ENCODE results near the gene UPK3A.
"Not testable (repeated sequence)": the region's sequence is repeated elsewhere in the genome, so short reads cannot be mapped to it uniquely, and the experiment has no call there.

Gene UPK3A

DNA sequence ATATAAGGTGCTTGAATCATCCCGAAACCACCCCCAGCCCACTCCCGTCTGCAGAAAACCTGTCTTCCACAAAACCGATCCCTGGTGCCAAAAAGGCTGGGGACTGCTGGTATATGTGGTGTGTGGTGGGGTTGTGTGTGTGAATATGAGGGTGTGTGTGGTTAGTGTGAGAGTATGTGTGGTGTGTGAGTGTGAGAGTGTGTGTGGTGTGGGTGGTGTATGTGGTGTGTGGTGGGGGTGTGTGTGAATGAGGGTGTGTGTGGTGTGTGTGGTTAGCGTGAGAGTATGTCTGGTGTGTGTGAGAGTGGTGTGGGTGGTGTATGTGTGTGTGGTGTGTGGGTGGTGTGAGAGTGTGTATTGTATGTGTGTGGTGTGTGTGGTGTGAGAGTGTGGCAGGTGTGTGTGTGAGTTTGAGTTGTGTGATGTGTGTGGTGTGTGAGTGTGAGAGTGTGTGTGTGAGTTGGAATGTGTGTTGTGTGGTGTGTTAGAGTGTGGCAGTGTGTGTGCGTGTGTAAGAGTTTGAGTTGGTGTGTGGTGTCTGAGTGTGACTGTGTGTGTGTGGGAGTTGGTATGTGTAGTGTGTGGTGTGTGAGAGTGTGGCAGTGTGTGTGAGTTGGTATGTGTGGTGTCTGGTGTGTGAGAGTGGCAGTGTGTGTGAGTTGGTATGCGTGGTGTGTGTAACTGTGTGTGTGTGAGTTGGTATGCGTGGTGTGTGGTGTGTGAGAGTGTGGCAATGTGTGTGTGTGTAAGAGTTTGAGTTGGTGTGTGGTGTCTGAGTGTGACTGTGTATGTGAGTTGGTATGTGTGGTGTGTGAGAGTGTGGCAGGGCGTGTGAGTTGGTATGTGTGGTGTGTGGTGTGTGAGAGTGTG is 6.5 kb downstream of the UPK3A start:
- H3K27ac ChIP-seq, result peak overlapping the region; percentile 40; the same call in 1 of the 2 replicates
- TF ChIP-seq, protein P1, sequence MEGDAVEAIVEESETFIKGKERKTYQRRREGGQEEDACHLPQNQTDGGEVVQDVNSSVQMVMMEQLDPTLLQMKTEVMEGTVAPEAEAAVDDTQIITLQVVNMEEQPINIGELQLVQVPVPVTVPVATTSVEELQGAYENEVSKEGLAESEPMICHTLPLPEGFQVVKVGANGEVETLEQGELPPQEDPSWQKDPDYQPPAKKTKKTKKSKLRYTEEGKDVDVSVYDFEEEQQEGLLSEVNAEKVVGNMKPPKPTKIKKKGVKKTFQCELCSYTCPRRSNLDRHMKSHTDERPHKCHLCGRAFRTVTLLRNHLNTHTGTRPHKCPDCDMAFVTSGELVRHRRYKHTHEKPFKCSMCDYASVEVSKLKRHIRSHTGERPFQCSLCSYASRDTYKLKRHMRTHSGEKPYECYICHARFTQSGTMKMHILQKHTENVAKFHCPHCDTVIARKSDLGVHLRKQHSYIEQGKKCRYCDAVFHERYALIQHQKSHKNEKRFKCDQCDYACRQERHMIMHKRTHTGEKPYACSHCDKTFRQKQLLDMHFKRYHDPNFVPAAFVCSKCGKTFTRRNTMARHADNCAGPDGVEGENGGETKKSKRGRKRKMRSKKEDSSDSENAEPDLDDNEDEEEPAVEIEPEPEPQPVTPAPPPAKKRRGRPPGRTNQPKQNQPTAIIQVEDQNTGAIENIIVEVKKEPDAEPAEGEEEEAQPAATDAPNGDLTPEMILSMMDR (conservative IDR thresholded peaks at IDR 0.05), result no peak
- no peak for TF ChIP-seq ZFX (IDR thresholded peaks at IDR 0.05)

DNA sequence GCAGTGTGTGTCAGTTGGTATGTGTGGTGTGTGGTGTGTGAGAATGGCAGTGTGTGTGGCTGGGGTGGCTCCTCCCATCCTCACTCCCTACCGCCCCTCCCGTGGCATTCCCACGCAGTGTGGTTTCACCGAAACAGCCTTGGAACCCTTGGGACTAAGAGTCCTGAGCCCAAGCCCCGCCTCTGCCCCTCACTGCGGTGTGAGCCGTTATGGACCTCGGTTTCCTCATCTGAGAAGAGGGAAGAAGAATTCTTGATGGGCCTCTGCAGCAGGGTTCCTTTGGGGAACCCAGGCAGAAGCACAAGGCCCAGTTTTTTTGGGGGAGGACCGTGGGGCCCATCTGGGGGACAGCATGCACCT is 7.2 kb downstream of the UPK3A start:
- H3K27ac ChIP-seq, result no peak overlapping the region
- TF ChIP-seq, protein P1 (conservative IDR thresholded peaks at IDR 0.05), result no peak

DNA sequence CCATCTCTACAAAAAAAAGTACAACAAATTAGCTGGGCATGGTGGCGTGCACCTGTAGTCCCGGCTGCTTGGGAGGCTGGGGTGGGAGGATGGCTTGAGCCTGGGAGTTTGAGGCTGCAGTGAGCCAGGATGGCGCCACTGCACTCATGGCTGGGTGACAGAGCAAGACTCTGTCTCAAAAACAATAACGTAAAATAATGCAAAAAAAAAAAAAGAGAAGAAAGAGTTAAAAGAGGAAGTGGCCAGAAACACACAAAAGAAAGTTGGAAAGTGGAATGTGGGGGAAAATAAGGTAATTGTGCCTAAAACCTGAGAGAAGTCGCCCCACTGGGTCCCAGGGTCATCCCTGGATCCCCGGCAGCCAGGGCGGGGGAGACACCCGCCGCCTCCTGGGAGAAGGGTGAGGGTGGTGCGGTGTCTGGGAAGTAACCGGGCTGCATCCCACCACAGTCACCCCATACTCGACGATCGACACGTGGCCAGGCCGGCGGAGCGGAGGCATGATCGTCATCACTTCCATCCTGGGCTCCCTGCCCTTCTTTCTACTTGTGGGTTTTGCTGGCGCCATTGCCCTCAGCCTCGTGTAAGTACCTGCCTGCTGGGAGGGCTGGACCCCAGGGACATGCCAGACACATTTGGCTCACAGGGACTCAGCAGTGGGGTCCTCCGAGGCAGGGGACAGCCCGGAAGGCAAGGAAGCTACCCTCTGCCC is 8.1 kb downstream of the UPK3A start:
- TF ChIP-seq, protein P1 (conservative IDR thresholded peaks at IDR 0.05), result no peak
- TF ChIP-seq ZFX (IDR thresholded peaks at IDR 0.05), result no peak
- no peak overlapping the region for H3K27ac ChIP-seq

DNA sequence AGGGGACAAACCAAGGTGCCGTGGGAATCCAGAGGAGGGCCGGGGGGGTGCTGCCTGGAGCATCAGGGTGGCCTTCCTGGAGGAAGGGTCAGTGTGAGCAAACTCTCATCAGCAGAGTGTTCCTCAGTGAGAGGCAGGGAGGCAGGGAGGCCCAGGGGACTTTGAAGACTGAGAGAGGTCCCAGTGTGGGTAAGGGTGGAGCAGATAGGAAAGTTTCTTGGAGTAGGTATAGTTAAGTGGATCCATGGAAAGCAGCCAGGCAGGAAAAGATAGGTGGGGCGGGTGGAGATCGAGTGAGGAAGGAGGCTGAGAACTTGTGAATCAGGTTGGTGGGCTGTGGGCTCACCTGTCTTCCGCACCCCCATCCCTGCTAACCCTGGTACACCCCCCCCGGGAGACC is 9.3 kb downstream of the UPK3A start:
- H3K27ac ChIP-seq, result no peak overlapping the region
- TF ChIP-seq ZFX (IDR thresholded peaks at IDR 0.05), result no peak
- TF ChIP-seq, protein P1 (conservative IDR thresholded peaks at IDR 0.05), result no peak

DNA sequence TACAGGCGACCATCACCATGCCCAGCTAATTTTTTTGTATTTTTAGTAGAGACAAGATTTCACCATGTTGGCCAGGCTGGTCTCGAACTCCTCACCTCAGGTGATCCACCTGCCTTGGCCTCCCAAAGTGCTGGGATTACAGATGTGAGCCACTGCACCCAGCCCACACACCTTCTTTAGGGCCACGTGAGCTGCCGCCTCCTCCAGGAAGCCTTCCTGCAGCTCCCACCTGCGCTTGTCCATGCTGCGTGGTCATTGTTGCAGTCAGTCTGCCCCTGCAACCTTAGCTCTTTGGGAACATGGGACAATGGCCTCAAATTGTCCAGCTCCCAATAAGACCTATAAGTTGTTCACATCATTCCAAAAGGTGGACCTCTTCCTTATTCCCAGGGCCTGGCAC is 10.3 kb downstream of the UPK3A start:
- not testable (repeated sequence) for H3K27ac ChIP-seq

DNA sequence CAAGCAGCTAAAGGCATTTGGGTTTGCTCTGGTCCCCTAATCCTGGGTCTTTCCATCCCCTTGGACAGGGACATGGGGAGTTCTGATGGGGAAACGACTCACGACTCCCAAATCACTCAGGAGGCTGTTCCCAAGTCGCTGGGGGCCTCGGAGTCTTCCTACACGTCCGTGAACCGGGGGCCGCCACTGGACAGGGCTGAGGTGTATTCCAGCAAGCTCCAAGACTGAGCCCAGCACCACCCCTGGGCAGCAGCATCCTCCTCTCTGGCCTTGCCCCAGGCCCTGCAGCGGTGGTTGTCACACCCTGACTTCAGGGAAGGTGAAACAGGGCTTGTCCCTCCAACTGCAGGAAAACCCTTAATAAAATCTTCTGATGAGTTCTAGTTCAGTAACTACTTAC is 10.7 kb downstream of the UPK3A start:
- TF ChIP-seq, protein P1 (conservative IDR thresholded peaks at IDR 0.05), result no peak
- TF ChIP-seq ZFX (IDR thresholded peaks at IDR 0.05), result no peak
- no peak overlapping the region for H3K27ac ChIP-seq

DNA sequence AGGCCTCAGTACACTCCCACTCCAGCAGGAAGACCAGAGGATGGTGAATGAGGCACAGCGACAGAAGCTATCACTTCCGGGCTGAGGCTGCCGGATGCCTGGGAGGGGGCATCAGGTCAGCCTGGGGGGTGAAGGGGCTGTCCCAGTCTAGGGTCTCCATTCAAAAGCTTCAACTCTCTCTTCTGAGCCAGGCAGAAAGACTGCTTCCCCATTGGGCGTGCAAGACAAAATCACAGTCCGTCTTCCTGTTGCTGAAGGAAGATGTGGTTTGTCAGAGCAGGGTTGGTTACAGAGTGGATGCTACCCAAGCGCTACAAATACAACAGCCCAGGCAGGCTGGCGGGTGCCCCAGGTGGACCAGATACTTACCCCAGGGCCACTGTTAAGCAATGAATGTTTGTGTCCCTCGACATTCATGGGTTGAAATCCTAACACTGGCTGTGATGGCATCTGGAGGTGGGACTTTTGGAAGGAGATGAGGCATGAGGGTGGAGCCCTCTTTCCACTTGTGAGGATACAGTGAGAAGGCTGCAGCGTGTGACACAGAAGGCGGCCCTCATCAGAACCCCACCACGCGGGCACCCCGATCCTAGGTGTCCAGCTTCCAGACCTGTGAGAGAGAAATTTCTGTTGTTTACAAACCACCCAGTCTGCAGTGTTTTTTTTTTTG is 12.0 kb downstream of the UPK3A start:
- H3K27ac ChIP-seq, result no peak overlapping the region
- TF ChIP-seq, protein P1 (conservative IDR thresholded peaks at IDR 0.05), result no peak
- no peak for TF ChIP-seq ZFX (IDR thresholded peaks at IDR 0.05)
